ENCODE measurements around the gene PPP2R5C. TPM values are rescaled to one million over a fixed set of nuclear protein-coding genes. Genes with fewer than 3 reads are reported as not detected.

PPP2R5C gene
- total and polyA plus RNA-seq, 2 donors (not counting 3 experiments of a cell fraction or from before 2014, with no cell fraction given): 42.6 to 83.6 TPM

DNA sequence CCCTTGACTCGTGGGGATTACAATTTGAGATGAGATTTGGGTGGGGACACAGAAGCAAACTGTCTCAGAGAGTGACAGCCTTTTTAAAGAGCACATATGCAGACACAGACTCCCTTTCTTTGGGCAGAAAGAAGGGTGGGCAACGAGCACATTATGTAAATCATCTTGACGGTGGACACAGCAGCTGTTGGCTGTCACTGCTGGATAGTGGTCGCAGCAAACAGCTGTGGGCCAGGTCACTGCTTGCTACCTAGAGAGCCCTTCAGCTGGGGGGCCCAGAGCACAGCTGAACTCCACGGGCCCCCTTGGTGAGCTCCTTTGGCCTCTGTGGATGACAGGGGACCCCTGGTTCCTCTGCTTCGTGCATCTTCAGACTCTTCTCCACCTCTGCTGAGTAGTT is 23.1 kb downstream of the PPP2R5C start:
- Histone ChIP-seq H4K20me1 (replicated peaks; ENCODE audit: control insufficient read depth, extremely low read depth, insufficient read depth, low read length) (no peaks in the 10 kb centered on the region), H3K9me1 (replicated peaks; ENCODE audit: control insufficient read depth, extremely low read depth, insufficient read depth, low read length) (no peaks in the 10 kb centered on the region), H3K79me2 (ENCODE audit: control insufficient read depth, insufficient read depth, low read length) (no peaks in the 10 kb centered on the region), H3K4me2 (ENCODE audit: insufficient read depth, low read length) (no peak overlapping the region), H3K9me3 (replicated peaks; ENCODE audit: control insufficient read depth, insufficient read depth, low read length) (no peaks in the 10 kb centered on the region), H3K9ac (replicated peaks; ENCODE audit: extremely low read depth, insufficient read depth, low read length) (no peak overlapping the region), H2AFZ (ENCODE audit: low read depth, low read length) (no peak overlapping the region), H3K27ac (ENCODE audit: insufficient read depth, low read depth, low read length) (no peak overlapping the region), H3K36me3 (ENCODE audit: control insufficient read depth in 2 of 2, extremely low read depth in 1 of 2, insufficient read depth in 2 of 2, low read length in 2 of 2) (no peaks in the 10 kb centered on the region), H3K4me1 (ENCODE audit: control insufficient read depth, extremely low read depth, insufficient read depth, low read length) (no peaks in the 10 kb centered on the region), H3K4me3 (replicated peaks in 1 of 3; ENCODE audit: insufficient read depth in 1 of 3, low read depth in 1 of 3, low read length in 3 of 3) (no peak overlapping the region), H3K27me3 (ENCODE audit: control insufficient read depth in 2 of 2, insufficient read depth in 2 of 2, low read length in 2 of 2) (peaks cover 29 to 37% of the 10 kb centered on the region in 2 experiments)
- POLR2A ChIA-PET: no interaction called here
- intact Hi-C loops (cut with micrococcal nuclease): no loop called here
- dilution Hi-C loops (cut with MboI; ENCODE audit: extremely low pct_ligation_motif_present, low sequenced_read_pairs): no loop called here
- CTCF ChIA-PET: interaction anchor here (1.8 kb wide), 1 partner anchor 13 kb away, joined by 17 read pairs; no protein-coding TSS in a partner anchor
- DNase-seq (ENCODE audit: low read depth, low spot score): no peak
- FAIRE-seq: no peak
- BruUV-seq (replicated peaks): no TSS peak
- TF ChIP-seq JUN (IDR thresholded peaks at IDR 0.05; ENCODE audit: borderline replicate concordance, insufficient read depth, insufficient read length, low read depth): no peak
- TF ChIP-seq GATA2 (IDR thresholded peaks at IDR 0.05; ENCODE audit: insufficient read depth, insufficient read length, low read depth, low read length): no peak
- no peak for TF ChIP-seq FOS (IDR thresholded peaks at IDR 0.05; ENCODE audit: borderline replicate concordance, insufficient read depth, low read length)
- TF ChIP-seq POLR2A (IDR thresholded peaks at IDR 0.05; ENCODE audit: low read depth, low read length): no peak
- TF ChIP-seq POLR2AphosphoS5 (IDR thresholded peaks at IDR 0.05; ENCODE audit: insufficient read depth, low read depth, low read length): no peak
- no peak for TF ChIP-seq EZH2 (IDR thresholded peaks at IDR 0.05; ENCODE audit: borderline replicate concordance, low read depth, low read length, severe bottlenecking)
- TF ChIP-seq, protein P1, sequence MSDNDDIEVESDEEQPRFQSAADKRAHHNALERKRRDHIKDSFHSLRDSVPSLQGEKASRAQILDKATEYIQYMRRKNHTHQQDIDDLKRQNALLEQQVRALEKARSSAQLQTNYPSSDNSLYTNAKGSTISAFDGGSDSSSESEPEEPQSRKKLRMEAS (IDR thresholded peaks at IDR 0.05; ENCODE audit: insufficient read depth, insufficient read length): no peak
- TF ChIP-seq, protein P2, sequence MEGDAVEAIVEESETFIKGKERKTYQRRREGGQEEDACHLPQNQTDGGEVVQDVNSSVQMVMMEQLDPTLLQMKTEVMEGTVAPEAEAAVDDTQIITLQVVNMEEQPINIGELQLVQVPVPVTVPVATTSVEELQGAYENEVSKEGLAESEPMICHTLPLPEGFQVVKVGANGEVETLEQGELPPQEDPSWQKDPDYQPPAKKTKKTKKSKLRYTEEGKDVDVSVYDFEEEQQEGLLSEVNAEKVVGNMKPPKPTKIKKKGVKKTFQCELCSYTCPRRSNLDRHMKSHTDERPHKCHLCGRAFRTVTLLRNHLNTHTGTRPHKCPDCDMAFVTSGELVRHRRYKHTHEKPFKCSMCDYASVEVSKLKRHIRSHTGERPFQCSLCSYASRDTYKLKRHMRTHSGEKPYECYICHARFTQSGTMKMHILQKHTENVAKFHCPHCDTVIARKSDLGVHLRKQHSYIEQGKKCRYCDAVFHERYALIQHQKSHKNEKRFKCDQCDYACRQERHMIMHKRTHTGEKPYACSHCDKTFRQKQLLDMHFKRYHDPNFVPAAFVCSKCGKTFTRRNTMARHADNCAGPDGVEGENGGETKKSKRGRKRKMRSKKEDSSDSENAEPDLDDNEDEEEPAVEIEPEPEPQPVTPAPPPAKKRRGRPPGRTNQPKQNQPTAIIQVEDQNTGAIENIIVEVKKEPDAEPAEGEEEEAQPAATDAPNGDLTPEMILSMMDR (IDR thresholded peaks at IDR 0.05; ENCODE audit: extremely low read depth in 1 of 2, insufficient read depth in 1 of 2, low read depth in 1 of 2, low read length in 2 of 2): no peak
- TF ChIP-seq MYC (IDR thresholded peaks at IDR 0.05; ENCODE audit: low read depth, low read length): no peak
